Renal cortical epithelial cell (primary cell): Measurements from ENCODE around the gene BANP. TPM values are rescaled to one million over a fixed set of nuclear protein-coding genes. Genes with fewer than 3 reads are reported as not detected.

Experiments
- DNase-seq: peaks from one replicate; pipeline ENCODE4 v3.0.0-alpha.2; 2011; ENCODE audit warnings: low read depth
- total RNA-seq: library from RNA; depleted of rRNA; stranded (reverse); fragments of >200 nt; gene quantifications from 2 replicates; pipeline ENCODE4 v1.2.3, GENCODE V29; 2014

Gene BANP
- total RNA-seq, 1 donor from 2014 or later: 27.9 TPM

DNA sequence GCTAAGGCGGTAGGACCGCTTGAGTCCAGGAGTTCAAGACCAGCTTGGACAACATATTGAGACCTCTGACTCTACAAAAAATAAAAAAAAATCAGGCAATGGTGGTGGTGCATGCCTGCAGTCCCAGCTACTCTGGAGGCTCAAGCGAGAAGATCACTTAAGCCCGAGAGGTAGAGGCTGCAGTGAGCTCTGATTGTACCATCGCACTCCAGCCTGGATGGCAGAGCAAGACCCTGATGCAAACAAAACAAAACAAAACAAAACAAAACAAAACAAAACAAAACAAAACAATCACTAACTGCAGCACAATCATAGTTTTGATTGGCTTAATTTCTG lies 2.5 kb upstream of the BANP start:
- no peak for DNase-seq

DNA sequence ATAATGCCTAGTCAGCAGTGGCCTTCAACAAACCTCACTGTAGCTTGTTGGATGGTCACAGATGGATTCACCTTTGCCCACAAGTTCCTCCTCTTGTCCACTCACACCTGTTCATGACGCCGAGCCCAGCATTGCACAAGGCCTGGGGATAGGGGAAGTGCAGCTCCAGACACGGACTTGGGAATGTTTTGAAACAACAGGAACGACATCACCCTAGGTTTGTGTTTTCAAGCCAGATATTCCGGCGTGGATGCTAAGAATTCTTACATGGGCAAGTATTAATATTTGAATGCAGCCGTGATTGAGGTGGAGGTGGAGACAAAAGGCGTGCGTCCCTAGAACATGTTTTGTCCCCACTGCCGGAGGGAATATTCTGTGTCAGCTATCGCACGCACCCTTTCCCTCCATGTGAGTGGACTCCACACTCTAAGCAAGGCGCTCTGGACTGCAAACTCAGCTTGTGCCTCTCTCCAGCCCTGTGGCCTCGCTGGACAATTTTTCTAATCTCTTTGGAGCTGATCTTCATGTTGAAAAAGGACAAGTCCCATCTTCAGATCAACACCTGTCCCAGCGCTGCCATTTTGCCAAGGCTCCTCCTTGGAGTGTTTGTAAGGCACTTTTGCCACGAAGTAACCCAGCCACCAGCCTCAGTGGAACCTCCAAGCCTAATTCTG lies 2.0 kb upstream of the BANP start:
- no peak for DNase-seq

DNA sequence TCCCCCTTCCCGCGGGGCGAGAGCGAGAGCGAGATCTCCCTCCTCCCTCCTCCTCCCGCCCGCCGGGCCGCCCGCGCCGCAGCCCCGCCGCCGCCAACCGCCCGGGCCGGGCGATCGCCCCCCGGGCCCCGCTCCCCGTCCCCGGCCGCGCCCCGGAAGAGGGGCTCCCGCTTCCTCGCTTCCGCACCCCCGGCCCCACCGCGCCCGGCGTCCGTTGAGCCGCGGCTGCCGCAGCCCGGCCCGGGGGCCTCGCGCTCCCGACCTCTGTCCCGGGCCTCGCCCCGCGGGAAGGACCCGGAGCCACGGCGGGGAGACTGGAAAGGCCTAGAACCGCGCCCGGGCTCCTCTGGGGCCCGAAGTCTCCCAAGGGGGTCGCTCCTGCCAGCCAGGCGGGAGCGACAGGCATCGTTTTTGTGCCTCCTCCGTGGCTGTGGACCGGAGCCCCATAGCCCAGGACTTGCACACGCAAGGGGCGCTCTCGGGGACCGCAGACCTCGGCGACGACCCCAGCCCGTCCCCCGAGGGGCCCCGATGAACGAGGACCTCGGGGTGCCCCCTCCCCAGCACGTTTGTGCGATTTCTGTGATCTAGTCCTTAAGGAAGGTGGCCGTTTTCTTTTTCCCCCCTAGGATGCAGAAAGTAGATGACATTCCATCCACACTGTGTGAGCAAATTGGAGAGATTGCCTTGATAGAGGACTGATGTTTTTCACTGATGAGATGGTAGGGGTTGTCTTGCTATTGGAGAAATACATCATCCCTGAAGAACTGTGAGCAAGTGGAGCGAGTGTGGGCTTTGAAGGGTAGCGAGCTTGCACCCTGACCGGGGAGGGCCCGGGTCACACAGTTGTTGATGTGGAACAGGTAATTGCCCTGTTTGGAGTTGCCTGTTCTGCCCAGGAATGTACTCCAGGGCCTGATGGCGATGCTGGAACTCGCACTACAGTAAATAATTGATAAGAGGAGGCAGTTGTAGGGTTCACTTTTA lies 611 bp downstream of the BANP start:
- peak; percentile 78 for DNase-seq

DNA sequence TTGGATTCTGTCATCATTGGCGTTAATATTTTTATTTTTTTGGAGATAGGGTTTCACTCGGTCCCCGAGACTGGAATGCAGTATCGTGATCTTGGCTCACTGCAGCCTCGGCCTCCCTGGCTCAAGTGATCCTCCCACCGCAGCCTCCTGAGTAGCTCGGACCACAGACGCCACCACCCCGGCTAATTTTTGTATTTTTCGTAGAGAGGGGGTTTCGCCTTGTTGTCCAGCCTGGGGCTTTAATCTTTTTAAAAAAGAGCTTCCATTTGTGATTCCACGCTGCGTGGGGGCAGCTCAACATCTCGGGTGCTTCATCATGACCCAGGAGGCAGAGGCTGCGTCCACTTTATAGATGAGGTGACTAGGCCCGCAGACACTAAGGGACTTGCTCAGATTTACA lies 1.5 kb downstream of the BANP start:
- DNase-seq: no peak

DNA sequence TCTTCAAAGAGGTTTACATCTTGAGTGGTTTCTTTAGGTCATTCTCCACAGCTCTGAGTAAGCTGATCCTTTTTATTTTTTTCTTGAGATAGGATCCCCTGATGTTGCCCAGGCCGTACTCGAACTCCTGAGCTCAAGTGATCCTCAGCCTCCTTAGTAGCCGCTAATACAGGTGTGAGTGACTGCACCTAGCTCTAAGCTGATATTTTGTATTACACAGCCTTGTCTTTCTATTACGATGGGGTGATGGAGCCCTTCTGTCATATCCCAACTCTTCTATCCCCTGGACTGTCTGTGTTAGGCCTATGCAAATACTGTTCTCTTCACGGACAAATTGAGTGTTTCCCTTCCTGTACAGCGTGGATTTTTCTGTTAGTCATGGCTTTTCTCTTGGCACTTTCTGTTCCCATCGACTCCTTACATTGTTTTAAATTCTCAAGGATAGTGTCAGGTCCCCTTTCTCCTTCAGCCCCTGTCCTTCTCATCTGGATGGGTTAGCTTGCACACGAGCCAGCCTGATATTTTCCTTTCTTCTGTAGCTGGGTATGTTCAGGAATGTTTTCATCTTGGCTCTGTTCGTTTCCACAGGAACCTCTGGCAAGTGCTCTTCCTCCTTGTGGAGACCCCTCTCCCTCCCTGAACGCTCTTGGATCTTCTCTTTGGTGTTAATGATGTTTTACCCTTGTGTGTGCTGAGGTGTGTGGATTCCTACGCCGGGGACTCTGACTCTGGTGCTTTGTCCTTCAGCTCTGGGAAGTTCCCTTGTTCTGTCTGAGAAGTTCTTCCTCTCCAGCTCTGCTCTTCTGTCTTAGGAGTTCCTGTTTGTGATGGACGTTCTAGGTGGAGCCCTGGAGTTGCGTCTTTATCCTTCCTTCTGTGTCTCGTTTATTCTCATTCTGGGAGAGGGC lies 2.3 kb downstream of the BANP start:
- DNase-seq: no peak

DNA sequence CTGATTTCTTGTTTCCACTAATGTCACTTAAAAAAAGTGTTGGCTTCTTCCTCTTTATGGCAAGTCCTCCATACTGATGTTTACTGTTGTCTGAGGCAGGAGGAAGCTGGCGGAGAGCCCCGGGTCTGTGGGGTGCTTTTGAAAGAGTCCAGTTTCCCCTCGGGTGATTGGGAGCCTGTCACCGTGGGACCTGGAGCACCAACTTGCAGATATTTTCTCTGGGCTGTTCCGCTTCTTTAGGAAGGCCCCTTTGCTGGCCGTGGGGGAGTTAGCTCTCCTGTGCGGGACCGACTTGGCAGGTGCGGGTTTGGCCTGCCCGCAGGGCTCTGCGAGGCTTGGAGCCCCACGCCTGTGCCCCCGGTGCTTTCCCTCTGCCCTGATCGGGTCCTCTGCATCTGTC lies 3.1 kb downstream of the BANP start:
- no peak for DNase-seq

DNA sequence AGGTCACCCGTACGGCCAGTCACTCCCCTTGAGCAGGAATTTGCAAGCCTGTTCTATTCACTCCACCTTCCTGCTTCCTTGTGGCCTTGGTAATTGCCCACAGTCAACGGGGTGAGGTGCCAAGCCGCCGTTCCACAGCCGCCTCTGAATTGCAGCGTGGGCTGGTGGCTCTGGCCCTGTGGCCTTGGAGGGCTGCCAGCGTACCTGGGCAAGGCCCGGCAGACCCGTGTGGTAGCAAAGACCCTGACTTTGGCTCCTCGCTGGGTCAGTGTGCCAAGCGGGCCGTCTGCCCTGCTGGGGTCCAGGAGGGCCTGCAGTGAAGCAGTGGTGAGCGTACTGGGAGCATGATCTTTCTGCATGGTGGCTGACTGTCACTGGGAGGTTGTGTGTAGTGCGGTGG lies 3.6 kb downstream of the BANP start:
- DNase-seq: peak; percentile 39

DNA sequence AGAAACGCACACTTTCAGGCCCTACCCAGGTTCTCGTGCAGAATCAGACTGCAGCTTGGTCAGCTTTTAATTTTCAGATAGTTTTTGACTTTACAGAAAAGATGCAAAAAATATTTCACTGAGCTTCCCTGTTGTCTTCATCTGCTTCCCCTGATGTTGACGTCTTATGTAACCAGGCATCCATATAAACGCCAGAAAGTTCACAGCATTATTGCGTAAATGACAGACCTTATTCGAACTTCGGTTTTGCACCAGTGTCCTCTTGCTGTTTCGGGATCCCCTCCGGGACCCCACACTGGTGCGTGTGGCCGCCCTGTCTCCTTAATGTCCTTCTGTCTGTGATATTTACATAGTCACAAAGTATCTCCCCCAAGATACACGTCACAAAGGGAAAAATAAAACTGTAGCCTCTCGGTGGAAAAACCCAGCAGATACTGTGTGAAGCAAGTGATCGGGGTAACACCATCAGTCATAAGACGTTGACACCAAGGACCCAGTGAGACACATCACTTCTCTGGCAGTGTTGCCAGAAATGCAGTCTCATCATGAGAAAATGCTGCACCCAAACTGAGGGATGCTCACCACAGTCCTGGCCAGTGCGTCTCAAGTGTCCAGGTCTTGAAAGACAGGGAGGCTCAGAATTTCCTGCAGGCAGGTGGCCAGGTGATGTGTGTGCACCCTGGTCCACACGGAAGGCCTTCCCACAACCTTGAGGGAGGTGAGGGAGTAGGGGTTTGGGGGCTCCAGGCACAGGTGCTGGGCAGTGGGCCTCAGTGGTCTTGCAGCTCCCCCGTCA lies 4.3 kb downstream of the BANP start:
- DNase-seq: no peak

DNA sequence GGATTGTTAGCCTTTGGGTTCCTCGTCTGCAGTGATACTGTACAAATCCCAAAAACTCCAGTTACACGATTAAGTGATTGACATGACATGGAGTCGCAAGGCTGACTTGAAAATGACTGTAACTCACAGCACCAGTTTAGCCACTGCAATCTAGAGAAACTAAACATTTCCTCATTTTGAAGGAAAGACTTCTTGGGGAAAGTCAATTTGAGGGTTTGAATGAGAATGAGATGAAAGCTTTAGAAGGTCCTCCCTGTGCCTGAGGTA lies 4.8 kb downstream of the BANP start:
- no peak for DNase-seq

DNA sequence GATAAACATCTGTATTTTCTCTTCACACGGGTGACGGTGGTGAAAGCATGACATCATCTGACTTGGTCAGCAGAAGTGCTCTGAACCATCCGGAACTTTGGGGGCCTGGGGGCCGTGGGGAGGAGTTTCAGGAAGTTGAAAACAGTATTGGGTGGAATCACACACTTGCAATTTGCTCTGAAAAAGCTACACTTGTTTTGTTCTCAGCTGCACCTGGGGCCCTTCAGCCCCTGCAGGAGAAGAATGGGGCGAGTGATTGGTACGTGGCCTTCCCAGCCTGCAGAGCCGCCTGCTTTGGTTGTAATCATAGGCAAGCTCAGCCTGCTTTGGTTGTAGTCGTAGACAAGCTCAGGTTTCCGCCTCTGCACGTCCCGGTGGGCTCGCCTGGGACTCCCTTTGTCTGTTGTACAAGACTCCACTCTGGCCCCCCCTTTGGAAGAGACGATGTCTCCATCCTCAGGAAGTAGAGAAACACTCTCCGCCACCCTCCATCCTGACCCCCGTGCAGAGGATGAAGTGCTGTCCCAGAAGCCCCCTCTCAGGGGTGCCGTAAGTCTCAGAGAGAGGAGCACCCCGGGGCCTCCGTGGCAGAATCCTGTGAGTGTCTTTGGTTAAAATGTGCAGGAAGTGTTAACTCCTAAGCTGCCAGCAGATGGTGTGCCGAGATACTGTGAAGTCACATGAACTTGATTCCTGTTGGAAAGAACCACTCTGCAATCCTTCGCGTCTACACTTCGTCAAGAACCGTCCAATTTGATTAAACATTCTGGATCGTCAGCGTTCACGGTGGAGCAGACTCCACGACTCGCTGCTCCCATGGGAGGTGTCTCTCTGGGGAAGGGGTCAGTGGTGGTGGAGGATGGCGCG lies 5.4 kb downstream of the BANP start:
- peak; percentile 29 for DNase-seq

DNA sequence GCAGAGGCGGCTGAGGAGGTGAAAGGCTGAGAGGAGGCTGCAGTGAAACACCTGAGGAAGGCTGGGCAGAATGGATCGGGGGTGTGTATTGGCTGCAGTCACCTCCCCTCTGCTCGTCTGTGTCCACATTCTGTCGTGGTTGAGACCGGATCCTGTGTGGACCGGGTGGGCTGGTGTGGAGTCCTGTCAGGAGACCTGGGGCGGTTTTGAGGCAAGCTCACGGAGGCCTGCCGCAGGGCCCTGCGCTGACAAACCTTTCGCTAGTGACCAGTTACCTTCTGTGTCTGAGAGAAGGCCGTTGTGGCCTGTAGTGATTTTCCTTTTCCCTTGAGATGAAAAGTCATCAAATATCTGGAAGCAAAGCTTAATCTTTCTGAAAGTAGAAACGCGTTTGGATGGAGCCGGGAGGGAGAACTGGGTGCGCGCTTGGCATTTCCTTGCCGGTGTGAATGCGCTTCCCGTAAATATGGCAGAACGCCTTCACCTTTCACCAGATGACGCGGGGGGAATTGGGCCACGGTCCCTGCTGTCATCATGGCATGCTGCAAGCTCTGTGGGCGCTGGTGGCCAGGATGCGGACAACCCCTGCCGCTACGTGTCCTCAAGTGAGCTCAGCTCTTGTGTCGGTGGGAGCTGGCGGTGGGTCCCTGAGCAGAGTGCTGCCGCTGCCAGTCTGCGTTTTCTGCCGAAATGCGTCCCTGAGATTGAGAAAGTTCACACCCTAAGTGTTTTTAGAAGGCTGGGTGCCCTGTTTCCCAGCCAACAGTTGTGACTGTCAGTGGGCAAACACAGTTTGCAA lies 6.3 kb downstream of the BANP start:
- no peak for DNase-seq

DNA sequence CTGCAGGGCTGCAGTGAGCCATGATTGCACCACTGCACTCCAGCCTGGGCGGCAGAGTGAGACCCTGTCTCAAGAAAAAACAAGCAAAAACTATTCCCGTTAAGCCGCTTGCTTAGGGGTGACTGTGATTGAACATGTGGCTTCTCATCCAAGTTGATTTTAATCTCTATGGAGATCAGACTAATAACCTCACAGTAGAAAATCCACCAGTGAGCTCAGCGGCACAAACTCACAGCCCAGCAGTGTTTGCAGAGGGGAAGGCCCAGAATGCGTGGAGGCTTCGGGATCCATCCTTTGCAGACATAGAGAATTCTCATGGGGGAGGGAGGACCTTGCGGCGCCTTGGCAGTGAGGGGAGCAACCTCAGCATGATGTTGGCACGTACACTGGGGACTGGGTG lies 7.4 kb downstream of the BANP start:
- no peak for DNase-seq

DNA sequence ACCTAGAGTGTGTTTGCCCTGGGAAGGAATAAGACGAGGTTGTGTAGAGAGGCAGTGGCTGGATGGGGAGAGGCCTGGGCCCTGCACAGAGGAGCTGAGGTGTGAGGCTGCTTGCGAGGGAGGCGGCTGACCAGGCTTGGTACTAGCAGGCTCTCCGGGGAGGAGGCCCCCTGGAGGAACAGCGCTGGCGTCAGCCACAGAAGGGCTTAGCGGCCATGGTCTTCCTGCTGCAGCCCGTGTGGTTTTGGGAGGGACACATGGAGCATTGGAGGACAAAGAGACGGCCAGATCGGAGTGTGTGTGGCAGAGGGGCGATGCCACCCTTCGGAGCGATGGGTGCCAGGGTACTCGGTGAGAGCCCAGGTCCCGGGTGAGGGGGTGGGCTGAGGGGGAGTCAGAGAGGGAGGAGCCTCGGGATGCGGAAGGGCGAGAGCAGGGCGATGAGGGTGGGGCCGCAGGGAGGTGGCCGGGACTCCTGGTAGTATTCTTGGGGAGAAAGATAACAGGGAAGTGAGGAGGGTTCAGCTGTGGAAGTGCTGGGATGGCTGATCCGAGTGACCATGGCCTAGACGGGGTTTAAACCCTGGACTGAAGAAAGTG lies 8.3 kb downstream of the BANP start:
- DNase-seq: no peak

DNA sequence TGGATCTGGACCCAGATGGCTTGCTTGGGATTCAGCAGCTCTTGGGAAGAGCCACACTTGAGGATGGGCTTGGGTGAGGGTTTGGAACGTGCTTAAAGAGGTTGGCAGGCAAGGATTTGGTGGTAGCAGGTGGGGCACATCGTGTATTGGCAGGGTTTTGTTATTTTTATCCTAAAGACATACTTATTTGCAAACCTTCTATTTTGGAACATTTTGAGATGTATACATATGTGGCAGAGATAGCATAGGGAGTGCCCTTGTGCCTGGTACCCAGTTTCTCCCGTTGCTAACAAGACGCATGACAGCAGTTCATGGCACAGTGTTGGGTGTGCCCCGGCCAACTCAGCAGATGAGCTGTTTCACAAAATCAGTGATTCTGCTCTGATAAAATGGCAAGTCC lies 9.1 kb downstream of the BANP start:
- no peak for DNase-seq

DNA sequence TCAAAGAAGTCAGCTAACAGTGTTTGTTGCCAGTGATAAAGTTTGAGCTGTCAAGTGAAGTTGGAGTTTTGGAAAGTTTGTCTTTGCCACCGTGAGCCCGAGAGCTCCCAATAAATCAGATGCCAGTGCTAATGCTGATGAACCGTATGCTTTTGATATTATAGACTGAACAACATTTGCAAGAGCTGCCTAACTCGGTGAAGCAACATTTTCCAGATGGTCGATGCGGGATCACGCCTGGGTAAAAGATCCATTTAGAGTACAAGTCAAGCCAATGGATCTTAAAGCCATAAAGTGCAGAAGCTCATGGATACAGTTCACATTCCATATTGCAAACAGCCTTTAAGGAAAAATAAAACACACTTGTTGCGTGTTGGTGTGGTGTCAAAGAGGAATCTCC lies 9.6 kb downstream of the BANP start:
- no peak for DNase-seq

DNA sequence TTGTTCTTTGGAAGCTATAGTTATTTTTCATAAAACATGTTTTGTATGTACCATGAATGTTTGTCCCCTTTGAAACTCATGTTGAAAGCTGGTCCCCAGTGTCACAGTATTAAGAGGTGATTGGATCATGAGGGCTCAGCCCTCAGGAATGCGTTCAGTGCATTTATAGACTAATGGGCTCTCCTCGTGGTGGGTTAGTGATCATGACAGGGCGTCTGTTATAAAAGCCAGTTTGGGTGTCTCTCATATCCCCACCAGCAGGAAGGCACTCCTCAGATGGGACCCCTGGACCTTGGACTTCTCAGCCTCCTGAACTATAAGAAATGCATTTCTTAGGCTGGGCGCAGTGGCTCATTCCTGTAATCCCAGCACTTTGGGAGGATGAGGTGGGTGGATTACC lies 10.4 kb downstream of the BANP start:
- no peak for DNase-seq

DNA sequence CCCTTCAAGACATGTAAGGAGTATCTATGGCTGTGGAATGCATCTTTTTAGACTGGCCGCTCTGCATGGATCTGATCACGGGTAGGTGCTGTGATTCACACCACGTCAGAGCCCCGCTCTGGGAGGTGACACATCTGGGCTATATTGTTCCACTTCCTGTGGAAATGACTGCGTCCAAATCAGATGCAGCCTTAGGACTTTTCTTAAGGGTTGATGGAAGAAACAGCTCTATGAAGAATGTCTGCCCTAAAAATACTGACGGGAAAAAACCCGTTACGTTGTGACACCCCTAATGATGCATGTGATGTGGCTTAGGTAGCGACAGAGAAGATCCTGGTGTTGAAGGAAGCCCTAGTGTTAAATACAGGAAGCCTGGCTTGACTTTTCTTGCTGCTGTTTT lies 12.2 kb downstream of the BANP start:
- peak; percentile 45 for DNase-seq

DNA sequence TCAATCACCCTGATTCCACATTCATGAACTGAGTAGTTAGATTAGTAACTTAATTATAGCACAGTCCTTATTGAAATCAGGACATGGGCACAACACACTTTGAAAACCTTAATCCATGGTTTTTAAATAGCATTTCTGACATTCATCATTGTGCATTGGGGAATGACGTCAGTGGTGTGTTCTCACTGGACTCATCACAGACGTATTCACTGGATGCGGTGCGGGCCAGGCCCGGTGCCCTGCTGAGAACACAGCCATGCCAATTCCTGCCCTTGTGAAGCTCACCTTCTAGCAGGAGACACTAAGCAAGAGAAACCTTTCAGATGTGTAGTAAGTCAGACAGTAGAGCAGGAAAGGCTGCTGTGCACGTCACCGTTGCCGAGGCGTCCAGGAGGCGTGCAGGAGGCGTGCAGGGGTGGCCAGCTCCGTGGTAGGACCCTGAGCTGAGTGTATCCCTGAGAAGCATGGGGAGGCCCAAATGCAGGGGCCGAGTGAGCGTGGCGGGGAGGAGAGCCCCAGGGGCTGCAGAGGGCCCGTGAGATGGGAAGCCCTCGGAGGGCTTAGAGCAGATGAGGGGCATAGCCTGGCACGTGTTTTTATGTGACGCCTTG lies 12.9 kb downstream of the BANP start:
- no peak for DNase-seq

DNA sequence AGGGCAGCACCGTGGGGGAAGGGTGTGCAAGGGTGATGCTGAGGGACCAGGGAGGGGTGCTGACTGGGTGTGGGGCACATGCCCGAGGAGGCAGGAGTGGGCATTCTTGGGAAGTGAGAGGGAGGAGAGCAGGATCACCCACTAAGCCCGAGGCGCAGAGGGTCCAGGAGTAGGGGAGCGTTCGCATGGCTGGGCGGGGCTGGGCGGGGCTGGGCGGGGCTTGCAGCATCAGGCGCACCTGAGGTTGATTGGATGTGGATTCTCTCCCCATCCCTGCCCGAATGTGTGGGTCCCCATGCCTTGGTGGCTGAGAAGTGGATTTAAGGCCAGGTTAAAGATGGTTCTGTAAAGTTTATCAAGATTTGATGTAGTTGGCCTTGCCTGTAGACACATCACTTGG lies 14.2 kb downstream of the BANP start:
- no peak for DNase-seq
